Ishikawa (cell line): ENCODE data around the gene TMEM107.
A peak's percentile ranks its signal among the peaks of the same experiment; 100 is the strongest.

ENCODE experiments used
- CEBPB ChIP-seq: IDR thresholded peaks from 2 replicates; pipeline ENCODE4 v1.6.1; 2012
- CREB1 ChIP-seq: IDR thresholded peaks from 2 replicates; pipeline ENCODE4 v1.6.1; 2012; ENCODE audit warnings: low read depth
- EGR1 ChIP-seq: IDR thresholded peaks from 2 replicates; pipeline ENCODE4 v1.6.1; 2012
- EP300 ChIP-seq: IDR thresholded peaks from 2 replicates; pipeline ENCODE4 v1.6.1; 2012; ENCODE audit warnings: borderline replicate concordance
- FOXM1 ChIP-seq: IDR thresholded peaks from 2 replicates; pipeline ENCODE4 v1.6.1; 2012; ENCODE audit warnings: low read depth, borderline replicate concordance
- NFIC ChIP-seq: IDR thresholded peaks from 2 replicates; pipeline ENCODE4 v1.6.1; 2012
- RAD21 ChIP-seq: IDR thresholded peaks from 2 replicates; pipeline ENCODE4 v1.6.1; 2012; ENCODE audit warnings: low read depth
- TAF1 ChIP-seq: IDR thresholded peaks from 2 replicates; pipeline ENCODE4 v1.6.1; 2012; ENCODE audit warnings: low read depth, mild to moderate bottlenecking
- TCF12 ChIP-seq: IDR thresholded peaks from 2 replicates; pipeline ENCODE4 v1.6.1; 2012; ENCODE audit warnings: low read depth
- TEAD4 ChIP-seq: IDR thresholded peaks from 2 replicates; pipeline ENCODE4 v1.6.1; 2012
- YY1 ChIP-seq: IDR thresholded peaks from 2 replicates; pipeline ENCODE4 v1.6.1; 2012; ENCODE audit warnings: low read depth
- ZBTB7A ChIP-seq: IDR thresholded peaks from 2 replicates; pipeline ENCODE4 v1.6.1; 2012; ENCODE audit warnings: low read depth
- TF ChIP-seq, protein P1 (sequence below): IDR thresholded peaks from 2 replicates; pipeline ENCODE4 v1.6.1; 2012; ENCODE audit warnings: low read depth, mild to moderate bottlenecking
- TF ChIP-seq, protein P2 (sequence below): IDR thresholded peaks from 2 replicates; pipeline ENCODE4 v1.6.1; 2012
- TF ChIP-seq, protein P3 (sequence below): IDR thresholded peaks from 2 replicates; pipeline ENCODE4 v1.6.1; 2012

The TMEM107 gene

DNA sequence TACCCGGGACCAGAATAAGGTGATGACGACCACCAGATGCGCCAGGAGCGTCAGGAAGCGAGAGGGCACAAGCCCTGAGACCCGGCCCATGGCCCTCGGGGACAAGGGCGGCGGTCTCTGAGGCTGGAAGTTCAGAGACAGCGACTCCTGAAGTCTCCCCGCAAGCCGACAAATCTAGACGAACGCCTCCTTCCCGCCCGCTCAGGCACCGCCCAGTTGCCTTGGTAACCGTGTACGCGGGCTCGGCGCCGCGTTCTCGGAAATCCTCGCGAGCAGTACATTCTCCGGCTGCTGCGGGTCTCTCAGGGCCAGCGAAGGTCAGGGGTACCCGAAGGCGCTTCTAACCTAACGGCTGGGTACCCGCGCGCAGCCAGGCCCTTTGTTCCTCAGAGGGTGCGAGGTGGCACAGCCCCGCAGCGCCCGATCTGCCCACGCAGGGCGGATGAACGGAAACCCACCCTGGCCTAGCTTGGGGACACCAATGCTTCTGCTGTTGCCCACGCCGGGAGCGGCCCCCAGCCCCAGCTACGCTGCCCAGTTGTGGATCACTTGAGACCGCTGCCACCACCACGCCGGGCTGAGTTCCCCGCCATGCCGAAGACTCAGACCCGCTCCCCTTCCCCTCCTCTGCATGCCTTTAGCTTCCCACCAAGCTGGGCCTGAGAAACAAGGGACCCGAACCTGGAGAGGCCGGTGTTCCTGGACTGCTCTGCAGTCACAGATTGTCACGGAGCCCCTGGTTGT, at the start of gene TMEM107:
TMEM107 (minus strand) TSS at position 184 of the 744 bp plus-strand sequence; CDS start at position 90, 94 bp downstream.
- TF ChIP-seq TEAD4 (0 out of 2 replicates have a peak, but pooled peaks have one; percentile 36), EP300 (no peak), EGR1 (peak; percentile 15; the same call in 1 of the 2 replicates), YY1 (peak; percentile 6; the same call in 1 of the 2 replicates), RAD21 (no peak), CEBPB (no peak), ZBTB7A (peak; percentile 93), NFIC (no peak), CREB1 (no peak), FOXM1 (no peak), TCF12 (no peak), TAF1 (peak; percentile 73)
- TF ChIP-seq, protein P1, sequence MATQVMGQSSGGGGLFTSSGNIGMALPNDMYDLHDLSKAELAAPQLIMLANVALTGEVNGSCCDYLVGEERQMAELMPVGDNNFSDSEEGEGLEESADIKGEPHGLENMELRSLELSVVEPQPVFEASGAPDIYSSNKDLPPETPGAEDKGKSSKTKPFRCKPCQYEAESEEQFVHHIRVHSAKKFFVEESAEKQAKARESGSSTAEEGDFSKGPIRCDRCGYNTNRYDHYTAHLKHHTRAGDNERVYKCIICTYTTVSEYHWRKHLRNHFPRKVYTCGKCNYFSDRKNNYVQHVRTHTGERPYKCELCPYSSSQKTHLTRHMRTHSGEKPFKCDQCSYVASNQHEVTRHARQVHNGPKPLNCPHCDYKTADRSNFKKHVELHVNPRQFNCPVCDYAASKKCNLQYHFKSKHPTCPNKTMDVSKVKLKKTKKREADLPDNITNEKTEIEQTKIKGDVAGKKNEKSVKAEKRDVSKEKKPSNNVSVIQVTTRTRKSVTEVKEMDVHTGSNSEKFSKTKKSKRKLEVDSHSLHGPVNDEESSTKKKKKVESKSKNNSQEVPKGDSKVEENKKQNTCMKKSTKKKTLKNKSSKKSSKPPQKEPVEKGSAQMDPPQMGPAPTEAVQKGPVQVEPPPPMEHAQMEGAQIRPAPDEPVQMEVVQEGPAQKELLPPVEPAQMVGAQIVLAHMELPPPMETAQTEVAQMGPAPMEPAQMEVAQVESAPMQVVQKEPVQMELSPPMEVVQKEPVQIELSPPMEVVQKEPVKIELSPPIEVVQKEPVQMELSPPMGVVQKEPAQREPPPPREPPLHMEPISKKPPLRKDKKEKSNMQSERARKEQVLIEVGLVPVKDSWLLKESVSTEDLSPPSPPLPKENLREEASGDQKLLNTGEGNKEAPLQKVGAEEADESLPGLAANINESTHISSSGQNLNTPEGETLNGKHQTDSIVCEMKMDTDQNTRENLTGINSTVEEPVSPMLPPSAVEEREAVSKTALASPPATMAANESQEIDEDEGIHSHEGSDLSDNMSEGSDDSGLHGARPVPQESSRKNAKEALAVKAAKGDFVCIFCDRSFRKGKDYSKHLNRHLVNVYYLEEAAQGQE: no peak
- TF ChIP-seq, protein P2, sequence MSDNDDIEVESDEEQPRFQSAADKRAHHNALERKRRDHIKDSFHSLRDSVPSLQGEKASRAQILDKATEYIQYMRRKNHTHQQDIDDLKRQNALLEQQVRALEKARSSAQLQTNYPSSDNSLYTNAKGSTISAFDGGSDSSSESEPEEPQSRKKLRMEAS: no peak; the same call in 1 of the 2 replicates
- TF ChIP-seq, protein P3, sequence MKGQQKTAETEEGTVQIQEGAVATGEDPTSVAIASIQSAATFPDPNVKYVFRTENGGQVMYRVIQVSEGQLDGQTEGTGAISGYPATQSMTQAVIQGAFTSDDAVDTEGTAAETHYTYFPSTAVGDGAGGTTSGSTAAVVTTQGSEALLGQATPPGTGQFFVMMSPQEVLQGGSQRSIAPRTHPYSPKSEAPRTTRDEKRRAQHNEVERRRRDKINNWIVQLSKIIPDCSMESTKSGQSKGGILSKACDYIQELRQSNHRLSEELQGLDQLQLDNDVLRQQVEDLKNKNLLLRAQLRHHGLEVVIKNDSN: no peak

DNA sequence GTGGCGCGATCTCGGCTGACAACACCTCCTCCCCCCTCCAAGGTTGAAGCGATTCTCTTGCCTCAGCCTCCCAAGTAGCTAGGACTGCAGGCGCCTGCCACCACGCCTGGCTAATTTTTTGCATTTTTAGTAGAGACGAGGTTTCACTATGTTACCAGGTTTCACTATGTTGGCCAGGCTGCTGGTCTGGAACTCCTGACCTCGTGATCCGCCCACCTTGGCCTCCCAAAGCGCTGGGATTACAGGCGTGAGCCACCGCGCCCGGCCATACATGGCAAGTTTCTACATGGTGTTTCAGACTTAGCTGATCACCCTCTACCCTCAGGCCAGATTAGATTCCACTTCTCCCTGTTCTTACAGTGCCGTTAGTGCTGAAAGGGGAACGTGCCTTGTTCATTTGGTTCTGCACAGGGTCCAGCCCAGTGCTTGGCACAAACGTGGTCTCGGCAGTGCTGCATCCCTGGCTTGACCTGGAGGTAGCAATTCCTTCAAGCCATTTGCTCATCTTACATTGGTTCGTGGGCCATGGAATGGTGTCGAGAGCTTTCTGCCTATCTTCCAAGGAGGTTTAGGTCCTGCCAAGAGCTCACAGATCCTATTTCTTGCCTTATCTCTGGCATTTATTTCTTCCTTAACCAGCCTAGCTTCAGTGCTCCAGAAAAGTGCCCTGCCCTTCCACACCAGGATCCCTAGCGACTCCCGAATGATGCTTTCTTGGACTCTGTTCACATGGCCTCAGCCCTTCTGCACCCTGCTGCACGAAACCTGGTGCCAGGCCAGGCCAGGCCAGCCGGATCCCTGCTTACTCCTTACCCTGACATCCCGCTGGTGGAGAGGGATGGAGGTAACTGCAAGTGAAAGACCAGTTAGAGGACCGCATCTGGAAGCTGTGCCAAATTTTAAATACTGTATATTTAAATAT, 49.0 kb upstream of the TMEM107 start:
- TF ChIP-seq TEAD4 (no peak), TCF12 (no peak), ZBTB7A (no peak), EGR1 (no peak), CEBPB (no peak), EP300 (no peak), TAF1 (no peak), RAD21 (no peak), CREB1 (no peak), YY1 (no peak), FOXM1 (no peak), NFIC (no peak)
- TF ChIP-seq, protein P3: no peak
- TF ChIP-seq, protein P1: no peak
- TF ChIP-seq, protein P2: no peak

DNA sequence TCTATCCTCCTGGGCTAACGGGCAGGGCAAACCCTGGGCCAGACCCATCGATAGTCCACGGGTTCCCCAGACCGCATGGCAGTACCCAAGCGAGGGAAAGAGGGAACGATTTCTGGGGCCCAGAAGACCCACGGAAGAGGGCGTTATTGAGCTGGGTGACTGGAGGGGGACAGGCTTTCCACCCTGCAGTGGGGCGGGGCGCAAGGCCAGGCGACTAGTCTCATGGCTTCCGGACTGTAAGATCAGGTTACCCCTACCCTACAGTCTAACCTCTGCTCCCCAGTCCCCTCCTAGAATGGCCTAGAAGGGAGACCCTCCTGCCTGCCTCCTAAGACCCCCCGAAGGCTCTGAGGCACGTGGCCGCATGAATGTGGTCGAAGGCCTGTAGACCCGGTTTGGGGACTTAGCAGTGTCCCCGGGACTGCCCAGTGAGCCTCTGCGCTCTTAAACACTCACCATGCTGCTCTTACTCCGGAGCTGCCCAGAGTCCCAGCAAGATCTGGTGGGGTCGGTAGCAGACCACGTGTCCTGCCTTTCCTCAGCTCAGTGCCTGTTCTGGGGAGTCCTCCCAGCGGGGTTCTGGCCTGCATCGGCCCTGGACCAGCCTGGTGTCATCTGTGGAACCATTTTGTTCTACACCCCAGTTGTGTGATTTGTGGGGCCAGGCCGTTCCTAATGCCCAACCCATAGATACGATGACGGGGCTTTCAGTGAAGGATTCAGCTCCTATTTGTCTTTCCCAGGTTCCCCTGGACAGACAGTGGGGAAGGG, 47.4 kb upstream of the TMEM107 start:
- TF ChIP-seq, protein P3: peak; percentile 37; the same call in 1 of the 2 replicates
- TF ChIP-seq, protein P2: peak; percentile 73
- no peak for TF ChIP-seq NFIC
- peak; percentile 31; the same call in 1 of the 2 replicates for TF ChIP-seq RAD21
